GM21723 (cell line): Measurements from ENCODE around the gene MEOX1.

Source experiments
- ATAC-seq: cut with Tn5 transposase; IDR thresholded peaks from one replicate; pipeline ENCODE4 v1.9.1; 2021; ENCODE audit warnings: mild to moderate bottlenecking, moderate library complexity; ENCODE audit not compliant: unreplicated experiment

MEOX1 gene

GRCh38 chr17:43597624-43598356, 63.9 kb downstream of the MEOX1 start:
- no peak for ATAC-seq

- no peak for ATAC-seq
Observed at GRCh38 chr17:43595466-43595865, 66.3 kb downstream of the MEOX1 start.

- no peak for ATAC-seq
Observed at GRCh38 chr17:43591779-43592562, 69.8 kb downstream of the MEOX1 start.

GRCh38 chr17:43591001-43591400, 70.7 kb downstream of the MEOX1 start:
- ATAC-seq: no peak
